CD8-positive, alpha-beta memory T cell (primary cell): ENCODE results near the gene ATXN1. TPM values are rescaled to one million over a fixed set of nuclear protein-coding genes. Genes with fewer than 3 reads are reported as not detected.

Source experiments
- CTCF ChIA-PET: fragments of 350-600 bp; sonication (Branson Sonifier 250); formaldehyde crosslinking; loops from one replicate; lab custom pipeline; 2021; ENCODE audit warnings: antibody characterized with exemption; lab: Charles Lee
- POLR2A ChIA-PET: fragments of 350-600 bp; sonication (Branson Sonifier 250); formaldehyde crosslinking; loops from one replicate; lab custom pipeline; 2021; ENCODE audit warnings: antibody characterized with exemption; lab: Charles Lee
- DNase-seq, 5 donors: peaks; one replicate each; pipeline versions ENCODE4 v3.0.0 to v3.0.0-alpha.2; 2020 to 2022; ENCODE audit warnings: mixed read lengths in 1 of 5
- H3K27ac ChIP-seq: one replicate; pipeline ENCODE4 v1.7.0; 2013; ENCODE audit warnings: low read depth, mild to moderate bottlenecking, low read length, moderate library complexity
- H3K27me3 ChIP-seq: 2 replicates; pipeline ENCODE4 v1.7.0; 2013; ENCODE audit warnings: low read length, mild to moderate bottlenecking; ENCODE audit not compliant: insufficient read depth, poor library complexity, severe bottlenecking
- H3K36me3 ChIP-seq: 2 replicates; pipeline ENCODE4 v1.7.0; 2013; ENCODE audit warnings: mild to moderate bottlenecking, low read length, moderate library complexity; ENCODE audit not compliant: insufficient read depth
- H3K4me1 ChIP-seq: 2 replicates; pipeline ENCODE4 v1.7.0; 2013; ENCODE audit warnings: mild to moderate bottlenecking, low read length, moderate library complexity; ENCODE audit not compliant: insufficient read depth
- H3K4me3 ChIP-seq: 2 replicates; pipeline ENCODE4 v1.7.0; 2013; ENCODE audit warnings: mild to moderate bottlenecking, low read length
- H3K9me3 ChIP-seq: 2 replicates; pipeline ENCODE4 v1.7.0; 2013; ENCODE audit warnings: mild to moderate bottlenecking, low read length
- H3K27ac Mint-ChIP-seq, 8 donors: one replicate each; pipeline ENCODE4 v1.8.0; 2020 to 2021; ENCODE audit warnings: mixed read lengths in 8 of 8, mild to moderate bottlenecking in 6 of 8, inconsistent platforms in 3 of 8, moderate library complexity in 3 of 8
- H3K27me3 Mint-ChIP-seq, 2 donors: one replicate each; pipeline ENCODE4 v1.8.0; 2020 to 2021; ENCODE audit warnings: mixed read lengths in 2 of 2, mild to moderate bottlenecking in 1 of 2, moderate library complexity in 1 of 2
- H3K36me3 Mint-ChIP-seq, 3 donors: one replicate each; pipeline ENCODE4 v1.8.0; 2020 to 2021; ENCODE audit warnings: mixed read lengths in 3 of 3, inconsistent platforms in 1 of 3, mild to moderate bottlenecking in 1 of 3
- H3K4me1 Mint-ChIP-seq, 3 donors: one replicate each; pipeline ENCODE4 v1.8.0; 2020 to 2021; ENCODE audit warnings: mixed read lengths in 3 of 3, inconsistent platforms in 1 of 3, mild to moderate bottlenecking in 1 of 3
- H3K4me3 Mint-ChIP-seq, 7 donors: one replicate each; pipeline ENCODE4 v1.8.0; 2020 to 2021; ENCODE audit warnings: mixed read lengths in 7 of 7, mild to moderate bottlenecking in 6 of 7, moderate library complexity in 4 of 7, inconsistent platforms in 2 of 7
- H3K9me3 Mint-ChIP-seq, 5 donors: one replicate each; pipeline ENCODE4 v1.8.0; 2020 to 2022; ENCODE audit warnings: mixed read lengths in 5 of 5, mild to moderate bottlenecking in 3 of 5, moderate library complexity in 2 of 5, inconsistent platforms in 1 of 5
- polyA plus RNA-seq: library from polyadenylated mRNA; unstranded; fragments of 300-500 nt; fragmentation: Illumina TruSeq; gene quantifications from one replicate; pipeline ENCODE4 v1.2.3, GENCODE V29; 2021
- total RNA-seq, 2 experiments: library from RNA; stranded (reverse); gene quantifications; one replicate each; pipeline ENCODE4 v1.2.3, GENCODE V29; 2021

ATXN1 gene
- total and polyA plus RNA-seq, 3 experiments from 2014 or later = 20.0 to 114 (median 111) TPM

DNA sequence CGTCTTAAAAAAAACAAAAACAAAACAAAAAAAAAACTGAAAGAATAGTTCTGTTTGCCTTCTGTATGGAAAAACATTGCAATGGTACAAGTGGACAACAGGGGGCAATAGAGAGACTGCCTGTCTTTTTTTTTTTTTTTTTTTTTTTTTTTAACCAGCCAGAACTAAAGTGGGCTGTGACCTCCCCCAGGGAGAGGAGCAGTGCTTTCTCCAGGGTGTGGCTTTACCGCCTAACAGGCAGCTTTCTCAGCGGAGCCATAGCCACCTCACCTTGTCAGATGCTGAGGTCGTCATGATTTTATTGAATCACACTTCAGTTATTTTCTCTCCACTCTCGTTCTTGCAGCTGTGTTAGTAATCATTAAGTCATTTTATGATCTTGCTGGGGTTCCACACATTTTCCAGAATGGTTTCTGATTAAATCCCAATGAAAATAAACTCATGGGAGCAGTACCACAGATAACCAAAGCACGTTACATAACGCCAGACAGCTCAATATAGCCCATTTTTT lies 444.5 kb downstream of the ATXN1 start:
- POLR2A ChIA-PET = no interaction called here

DNA sequence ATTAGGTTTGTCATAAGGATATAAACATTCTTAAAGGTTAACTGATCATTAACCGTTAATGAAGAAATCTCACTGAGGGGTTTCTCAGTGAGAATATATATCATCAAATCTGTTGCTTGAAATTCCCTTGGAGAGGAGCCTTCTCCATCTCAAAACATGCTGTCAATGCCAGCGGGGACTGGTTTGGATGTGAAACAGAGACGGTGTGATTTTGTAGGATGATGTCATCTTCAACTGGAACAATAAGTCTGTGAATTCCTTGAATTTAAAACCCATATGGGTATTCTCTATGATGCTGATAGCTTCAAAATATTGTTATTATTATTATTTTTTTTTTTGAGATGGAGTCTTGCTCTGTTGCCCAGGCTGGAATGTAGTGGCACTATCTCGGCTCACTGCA lies 447.0 kb downstream of the ATXN1 start:
- H3K27me3 Mint-ChIP-seq = peaks cover 0 to 1% of the 10 kb centered on the region in 2 donors
- Histone ChIP-seq H3K4me1 (peaks cover 18% of the 10 kb centered on the region), H3K4me3 (no peak overlapping the region), H3K27ac (no peak overlapping the region), H3K9me3 (no peaks in the 10 kb centered on the region), H3K27me3 (no peaks in the 10 kb centered on the region), H3K36me3 (no peaks in the 10 kb centered on the region)
- ChIA-PET CTCF (interaction anchor here (0.6 to 1.5 kb wide), 2 partner anchors 18 to 659 kb away, joined by 3 read pairs; no protein-coding TSS in a partner anchor), POLR2A (no interaction called here)
- no peak overlapping the region for H3K4me3 Mint-ChIP-seq
- peaks cover 37 to 55% (median 53%) of the 10 kb centered on the region in 3 donors for H3K4me1 Mint-ChIP-seq
- no peak for DNase-seq
- no peaks in the 10 kb centered on the region for H3K9me3 Mint-ChIP-seq
- no peak overlapping the region for H3K27ac Mint-ChIP-seq
- peaks cover 3 to 30% (median 12%) of the 10 kb centered on the region in 3 donors for H3K36me3 Mint-ChIP-seq

More for the DNA sequence above, 444.5 kb downstream of the ATXN1 start:
- no peaks in the 10 kb centered on the region for H3K36me3 ChIP-seq
- CTCF ChIA-PET = interaction anchor here (0.6 to 10.6 kb wide), 10 partner anchors 11 to 537 kb away, joined by 3 to 120 read pairs (median 4); no protein-coding TSS in a partner anchor
- H3K36me3 Mint-ChIP-seq = peaks cover 3 to 16% (median 7%) of the 10 kb centered on the region in 3 donors
- no peaks in the 10 kb centered on the region for H3K9me3 ChIP-seq
- no peaks in the 10 kb centered on the region for H3K27me3 ChIP-seq
- no peaks in the 10 kb centered on the region for H3K9me3 Mint-ChIP-seq
- peaks cover 59 to 72% (median 67%) of the 10 kb centered on the region in 3 donors for H3K4me1 Mint-ChIP-seq
- peak overlapping the region in 7 of 8 donors; percentile 19 to 97 (median 91) for H3K27ac Mint-ChIP-seq
- H3K4me3 ChIP-seq = no peak overlapping the region
- peak overlapping the region in 5 of 7 donors; percentile 15 to 70 (median 41) for H3K4me3 Mint-ChIP-seq
- H3K27me3 Mint-ChIP-seq = peaks cover 0 to 1% of the 10 kb centered on the region in 2 donors
- no peak overlapping the region for H3K27ac ChIP-seq
- peak in 4 of 5 donors; percentile 41 to 62 (median 58) for DNase-seq
- peaks cover 43% of the 10 kb centered on the region for H3K4me1 ChIP-seq

DNA sequence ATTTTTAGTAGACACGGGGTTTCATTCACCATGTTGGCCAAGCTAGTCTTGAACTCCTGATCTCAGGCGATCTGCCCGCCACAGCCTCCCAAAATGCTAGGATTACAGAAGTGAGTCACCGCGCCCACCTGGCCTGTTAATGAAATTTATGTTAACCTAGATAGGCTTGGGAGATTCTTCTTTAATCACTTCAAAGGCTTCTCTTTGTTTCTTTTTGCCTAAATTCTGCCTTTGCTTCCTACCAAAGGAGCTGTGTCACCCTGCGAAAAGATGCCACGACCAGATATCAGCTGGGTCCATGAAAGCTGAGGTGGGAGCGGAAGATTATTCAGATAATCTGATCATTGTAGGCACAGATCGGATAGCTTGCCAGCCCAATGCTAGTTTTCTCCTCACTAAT lies 447.5 kb downstream of the ATXN1 start:
- H3K9me3 Mint-ChIP-seq = no peaks in the 10 kb centered on the region
- CTCF ChIA-PET = interaction anchor here (1.5 kb wide), 1 partner anchor 18 kb away, joined by 3 read pairs; no protein-coding TSS in a partner anchor
- H3K4me1 Mint-ChIP-seq = peaks cover 32 to 52% (median 47%) of the 10 kb centered on the region in 3 donors
- no peak overlapping the region for H3K4me3 Mint-ChIP-seq
- DNase-seq = no peak
- H3K36me3 Mint-ChIP-seq = peaks cover 3 to 34% (median 14%) of the 10 kb centered on the region in 3 donors
- peak overlapping the region in 1 of 8 donors; percentile 39 for H3K27ac Mint-ChIP-seq
- Histone ChIP-seq H3K4me1 (peaks cover 13% of the 10 kb centered on the region), H3K4me3 (no peak overlapping the region), H3K36me3 (no peaks in the 10 kb centered on the region), H3K27me3 (no peaks in the 10 kb centered on the region), H3K9me3 (no peaks in the 10 kb centered on the region), H3K27ac (no peak overlapping the region)
- peaks cover 0 to 1% of the 10 kb centered on the region in 2 donors for H3K27me3 Mint-ChIP-seq
- POLR2A ChIA-PET = no interaction called here

DNA sequence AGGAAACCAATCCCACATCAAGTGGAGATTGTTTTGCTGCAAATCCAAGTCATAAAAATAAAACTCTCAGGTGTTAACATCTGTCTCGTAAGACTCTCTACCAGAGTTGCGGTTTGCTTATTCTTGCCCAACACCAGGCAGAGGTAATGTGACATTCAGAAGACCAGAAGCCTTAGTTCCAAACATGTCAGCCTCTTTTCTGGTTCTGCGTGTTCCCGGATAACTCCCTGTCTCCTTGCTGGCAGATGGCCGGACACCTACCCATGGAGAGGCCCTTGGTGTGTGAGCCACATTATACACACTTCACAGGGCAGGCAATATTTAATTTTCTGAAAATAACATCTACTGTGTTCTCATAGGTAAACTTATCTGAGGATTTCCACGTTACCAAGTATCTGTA lies 449.5 kb downstream of the ATXN1 start:
- Mint-ChIP-seq H3K4me1 (peaks cover 15 to 35% (median 33%) of the 10 kb centered on the region in 3 donors), H3K9me3 (no peaks in the 10 kb centered on the region)

DNA sequence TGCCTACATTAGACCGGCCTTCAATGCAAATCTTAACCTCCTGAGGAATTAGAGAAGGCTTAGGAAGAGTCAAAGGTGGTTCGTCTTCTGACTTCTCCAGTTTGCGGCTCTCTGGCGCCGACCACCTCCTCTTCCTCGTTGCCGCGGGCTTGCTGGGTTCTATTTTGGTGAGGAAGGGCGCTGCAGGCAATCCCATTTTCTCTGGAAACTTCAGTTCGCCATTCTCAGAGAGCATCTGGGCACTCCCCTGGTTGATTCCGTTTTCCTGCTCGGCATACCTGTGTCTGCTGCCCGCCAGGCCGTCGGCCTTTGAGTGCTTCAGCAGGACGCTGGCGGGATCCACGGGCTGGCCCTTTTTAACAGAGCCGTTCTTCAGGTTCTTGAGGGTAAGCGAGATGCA lies 454.9 kb downstream of the ATXN1 start:
- DNase-seq = no peak
- ChIA-PET POLR2A (interaction anchor here (0.5 kb wide), 1 partner anchor 425 kb away, joined by 5 read pairs; no protein-coding TSS in a partner anchor), CTCF (interaction anchor here (1.1 kb wide), 1 partner anchor 26 kb away, joined by 3 read pairs; no protein-coding TSS in a partner anchor)
- Mint-ChIP-seq H3K27me3 (no peaks in the 10 kb centered on the region), H3K9me3 (no peaks in the 10 kb centered on the region), H3K36me3 (peaks cover 4 to 81% (median 25%) of the 10 kb centered on the region in 3 donors), H3K4me1 (peaks cover 3 to 10% (median 8%) of the 10 kb centered on the region in 3 donors), H3K27ac (peak overlapping the region in 2 of 8 donors; percentile 20 to 54), H3K4me3 (peak overlapping the region in 1 of 7 donors; percentile 48)
- Histone ChIP-seq H3K36me3 (no peaks in the 10 kb centered on the region), H3K4me1 (no peaks in the 10 kb centered on the region), H3K27me3 (no peaks in the 10 kb centered on the region), H3K4me3 (no peak overlapping the region), H3K9me3 (no peaks in the 10 kb centered on the region), H3K27ac (no peak overlapping the region)

More for the DNA sequence above, 449.5 kb downstream of the ATXN1 start:
- Mint-ChIP-seq H3K27ac (no peak overlapping the region), H3K36me3 (peaks cover 7 to 44% (median 17%) of the 10 kb centered on the region in 3 donors), H3K4me3 (no peak overlapping the region), H3K27me3 (peaks cover 0 to 1% of the 10 kb centered on the region in 2 donors)
- ChIA-PET POLR2A (no interaction called here), CTCF (interaction anchor here (1.4 kb wide), 1 partner anchor 19 kb away, joined by 3 read pairs; no protein-coding TSS in a partner anchor)
- no peak overlapping the region for H3K4me3 ChIP-seq
- H3K27ac ChIP-seq = no peak overlapping the region
- H3K36me3 ChIP-seq = no peaks in the 10 kb centered on the region
- no peaks in the 10 kb centered on the region for H3K27me3 ChIP-seq
- DNase-seq = no peak
- H3K4me1 ChIP-seq = no peaks in the 10 kb centered on the region
- no peaks in the 10 kb centered on the region for H3K9me3 ChIP-seq

DNA sequence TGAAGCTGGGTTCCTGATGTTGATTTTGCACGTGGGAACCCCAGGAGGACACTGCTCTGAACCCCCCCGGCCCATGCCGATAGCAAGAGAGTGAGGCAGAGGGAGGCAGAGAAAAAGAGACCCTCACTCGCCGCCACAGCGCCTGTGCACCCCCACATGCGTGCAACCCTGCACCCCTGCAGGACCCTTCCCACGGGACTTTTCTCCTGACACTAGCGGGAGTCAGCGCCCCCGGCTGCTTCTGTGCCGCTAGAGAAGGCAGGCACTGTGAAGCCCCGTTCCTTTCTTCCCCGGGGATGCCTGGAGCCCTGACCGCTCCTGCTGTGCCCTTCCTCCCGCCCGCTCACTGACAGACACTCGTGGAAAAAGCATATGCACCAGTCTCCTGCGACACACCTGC lies 455.5 kb downstream of the ATXN1 start:
- H3K4me1 ChIP-seq = no peaks in the 10 kb centered on the region
- H3K9me3 Mint-ChIP-seq = no peaks in the 10 kb centered on the region
- H3K9me3 ChIP-seq = no peaks in the 10 kb centered on the region
- H3K27me3 Mint-ChIP-seq = no peaks in the 10 kb centered on the region
- no peak for DNase-seq
- no peak overlapping the region for H3K27ac ChIP-seq
- H3K36me3 ChIP-seq = no peaks in the 10 kb centered on the region
- H3K4me1 Mint-ChIP-seq = peaks cover 3 to 8% (median 4%) of the 10 kb centered on the region in 3 donors
- H3K4me3 ChIP-seq = no peak overlapping the region
- H3K4me3 Mint-ChIP-seq = no peak overlapping the region
- POLR2A ChIA-PET = no interaction called here
- H3K36me3 Mint-ChIP-seq = peaks cover 4 to 80% (median 22%) of the 10 kb centered on the region in 3 donors
- CTCF ChIA-PET = no interaction called here
- peak overlapping the region in 1 of 8 donors; percentile 37 for H3K27ac Mint-ChIP-seq
- H3K27me3 ChIP-seq = no peaks in the 10 kb centered on the region

DNA sequence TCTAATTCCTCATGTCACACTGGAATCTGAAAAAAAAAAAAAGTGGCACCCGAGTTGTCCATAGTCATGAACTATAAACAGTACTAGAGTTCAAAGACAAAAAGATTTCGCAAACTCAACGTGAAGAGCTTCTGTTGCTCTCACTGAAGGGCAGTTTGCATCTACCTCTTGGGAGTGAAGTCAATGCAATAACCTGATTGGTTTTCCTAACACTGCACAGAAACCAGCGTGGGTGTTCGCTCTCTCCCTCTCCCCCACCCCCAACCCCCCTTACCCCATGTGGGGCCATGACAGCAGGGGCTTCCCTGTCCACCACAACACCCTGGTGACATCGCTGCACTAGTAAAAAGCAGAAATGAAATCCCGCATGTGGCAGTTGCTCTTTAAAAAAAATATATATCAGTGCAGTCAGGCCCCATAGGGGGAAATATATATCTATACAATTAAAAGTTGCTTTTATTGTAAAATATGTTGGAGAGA lies 456.0 kb downstream of the ATXN1 start:
- ChIA-PET CTCF (no interaction called here), POLR2A (no interaction called here)
- Histone ChIP-seq H3K9me3 (no peaks in the 10 kb centered on the region), H3K36me3 (no peaks in the 10 kb centered on the region), H3K27me3 (no peaks in the 10 kb centered on the region), H3K27ac (no peak overlapping the region), H3K4me3 (no peak overlapping the region), H3K4me1 (no peaks in the 10 kb centered on the region)
- Mint-ChIP-seq H3K36me3 (peaks cover 4 to 81% (median 22%) of the 10 kb centered on the region in 3 donors), H3K27me3 (no peaks in the 10 kb centered on the region), H3K4me3 (no peak overlapping the region), H3K9me3 (no peaks in the 10 kb centered on the region), H3K27ac (no peak overlapping the region), H3K4me1 (peaks cover 3 to 8% (median 3%) of the 10 kb centered on the region in 3 donors)
- no peak for DNase-seq
